ENCODE results near the gene OR2J3.
"Not testable (repeated sequence)": the region's sequence is repeated elsewhere in the genome, so short reads cannot be mapped to it uniquely, and the experiment has no call there.

OR2J3 gene

DNA sequence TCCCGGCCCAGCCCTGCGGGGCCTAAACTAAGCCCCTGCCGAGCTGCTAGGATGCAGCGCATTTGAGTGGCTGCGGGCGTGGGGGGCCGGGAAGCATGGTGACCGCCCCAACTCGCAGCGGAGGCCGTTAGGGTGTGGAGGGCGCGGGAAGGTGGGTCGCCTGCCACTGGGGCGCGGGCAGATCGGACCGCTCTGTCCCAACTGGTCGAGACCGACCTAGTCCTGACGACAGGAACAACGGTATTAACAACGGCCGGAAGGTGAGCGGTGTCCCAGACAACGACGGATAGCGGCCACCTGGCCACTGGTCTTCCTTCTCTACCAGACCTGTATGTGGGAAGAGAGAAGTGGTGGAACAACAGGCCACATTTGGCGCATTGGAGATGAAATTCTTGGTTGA is 52.1 kb downstream of the OR2J3 start:
- not testable (repeated sequence) for FAIRE-seq; DNase-seq (ENCODE audit: low spot score)

All from RCC 7860 (cell line).